Ishikawa (cell line): ENCODE data around the gene AGAP1.

Experiments
- CEBPB ChIP-seq: IDR thresholded peaks from 2 replicates; pipeline ENCODE4 v1.6.1; 2012
- EP300 ChIP-seq: IDR thresholded peaks from 2 replicates; pipeline ENCODE4 v1.6.1; 2012; ENCODE audit warnings: borderline replicate concordance
- FOXM1 ChIP-seq: IDR thresholded peaks from 2 replicates; pipeline ENCODE4 v1.6.1; 2012; ENCODE audit warnings: low read depth, borderline replicate concordance
- NFIC ChIP-seq: IDR thresholded peaks from 2 replicates; pipeline ENCODE4 v1.6.1; 2012
- RAD21 ChIP-seq: IDR thresholded peaks from 2 replicates; pipeline ENCODE4 v1.6.1; 2012; ENCODE audit warnings: low read depth
- TAF1 ChIP-seq: IDR thresholded peaks from 2 replicates; pipeline ENCODE4 v1.6.1; 2012; ENCODE audit warnings: low read depth, mild to moderate bottlenecking
- TEAD4 ChIP-seq: IDR thresholded peaks from 2 replicates; pipeline ENCODE4 v1.6.1; 2012
- YY1 ChIP-seq: IDR thresholded peaks from 2 replicates; pipeline ENCODE4 v1.6.1; 2012; ENCODE audit warnings: low read depth
- TF ChIP-seq, protein P1 (sequence below): IDR thresholded peaks from 2 replicates; pipeline ENCODE4 v1.6.1; 2012
- TF ChIP-seq, protein P2 (sequence below): IDR thresholded peaks from 2 replicates; pipeline ENCODE4 v1.6.1; 2012; ENCODE audit warnings: low read depth, mild to moderate bottlenecking
- TF ChIP-seq, protein P3 (sequence below): IDR thresholded peaks from 2 replicates; pipeline ENCODE4 v1.6.1; 2012

DNA sequence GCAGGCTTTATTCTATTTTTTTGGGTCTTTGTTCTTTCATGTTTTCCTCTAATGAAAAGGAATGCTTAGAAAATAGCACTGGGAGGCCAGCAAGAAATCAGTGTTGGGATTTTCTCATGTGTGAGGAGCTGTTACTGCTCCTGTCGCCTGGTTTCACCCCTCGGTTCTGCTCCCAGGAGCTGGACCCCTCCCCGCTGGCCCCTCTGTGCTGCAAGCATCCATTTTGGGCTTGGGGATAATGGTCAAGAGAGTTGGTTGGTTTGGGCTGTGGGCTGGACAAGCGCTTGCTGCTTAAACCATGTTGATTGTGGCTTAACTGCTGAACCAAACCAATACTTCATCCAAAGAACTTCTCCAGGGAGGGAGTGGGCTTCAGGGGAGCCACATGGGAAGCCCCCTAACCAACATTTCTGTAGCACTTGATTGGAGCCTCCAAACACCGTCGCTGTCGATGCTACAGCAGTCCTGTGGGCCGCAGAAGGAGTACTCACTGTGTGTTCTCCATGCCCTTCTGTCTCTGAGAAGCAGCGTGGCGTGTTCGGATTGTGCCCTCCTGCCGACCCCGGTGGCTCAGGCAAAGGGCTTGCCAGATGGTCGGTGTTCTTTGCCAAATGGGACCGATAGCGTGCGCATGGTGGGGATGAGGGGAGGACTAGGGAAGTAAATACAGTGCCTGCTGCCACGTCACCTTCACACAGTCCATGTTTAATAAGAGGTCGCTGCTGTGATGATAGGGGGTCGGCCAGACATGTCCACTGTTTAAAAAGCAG, 40.0 kb downstream of the AGAP1 start:
- no peak for TF ChIP-seq TEAD4
- TF ChIP-seq EP300: no peak
- TF ChIP-seq, protein P1, sequence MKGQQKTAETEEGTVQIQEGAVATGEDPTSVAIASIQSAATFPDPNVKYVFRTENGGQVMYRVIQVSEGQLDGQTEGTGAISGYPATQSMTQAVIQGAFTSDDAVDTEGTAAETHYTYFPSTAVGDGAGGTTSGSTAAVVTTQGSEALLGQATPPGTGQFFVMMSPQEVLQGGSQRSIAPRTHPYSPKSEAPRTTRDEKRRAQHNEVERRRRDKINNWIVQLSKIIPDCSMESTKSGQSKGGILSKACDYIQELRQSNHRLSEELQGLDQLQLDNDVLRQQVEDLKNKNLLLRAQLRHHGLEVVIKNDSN: no peak
- TF ChIP-seq, protein P2, sequence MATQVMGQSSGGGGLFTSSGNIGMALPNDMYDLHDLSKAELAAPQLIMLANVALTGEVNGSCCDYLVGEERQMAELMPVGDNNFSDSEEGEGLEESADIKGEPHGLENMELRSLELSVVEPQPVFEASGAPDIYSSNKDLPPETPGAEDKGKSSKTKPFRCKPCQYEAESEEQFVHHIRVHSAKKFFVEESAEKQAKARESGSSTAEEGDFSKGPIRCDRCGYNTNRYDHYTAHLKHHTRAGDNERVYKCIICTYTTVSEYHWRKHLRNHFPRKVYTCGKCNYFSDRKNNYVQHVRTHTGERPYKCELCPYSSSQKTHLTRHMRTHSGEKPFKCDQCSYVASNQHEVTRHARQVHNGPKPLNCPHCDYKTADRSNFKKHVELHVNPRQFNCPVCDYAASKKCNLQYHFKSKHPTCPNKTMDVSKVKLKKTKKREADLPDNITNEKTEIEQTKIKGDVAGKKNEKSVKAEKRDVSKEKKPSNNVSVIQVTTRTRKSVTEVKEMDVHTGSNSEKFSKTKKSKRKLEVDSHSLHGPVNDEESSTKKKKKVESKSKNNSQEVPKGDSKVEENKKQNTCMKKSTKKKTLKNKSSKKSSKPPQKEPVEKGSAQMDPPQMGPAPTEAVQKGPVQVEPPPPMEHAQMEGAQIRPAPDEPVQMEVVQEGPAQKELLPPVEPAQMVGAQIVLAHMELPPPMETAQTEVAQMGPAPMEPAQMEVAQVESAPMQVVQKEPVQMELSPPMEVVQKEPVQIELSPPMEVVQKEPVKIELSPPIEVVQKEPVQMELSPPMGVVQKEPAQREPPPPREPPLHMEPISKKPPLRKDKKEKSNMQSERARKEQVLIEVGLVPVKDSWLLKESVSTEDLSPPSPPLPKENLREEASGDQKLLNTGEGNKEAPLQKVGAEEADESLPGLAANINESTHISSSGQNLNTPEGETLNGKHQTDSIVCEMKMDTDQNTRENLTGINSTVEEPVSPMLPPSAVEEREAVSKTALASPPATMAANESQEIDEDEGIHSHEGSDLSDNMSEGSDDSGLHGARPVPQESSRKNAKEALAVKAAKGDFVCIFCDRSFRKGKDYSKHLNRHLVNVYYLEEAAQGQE: no peak
- TF ChIP-seq FOXM1: no peak
- no peak for TF ChIP-seq RAD21
- no peak for TF ChIP-seq CEBPB
- no peak for TF ChIP-seq NFIC
- no peak for TF ChIP-seq YY1
- TF ChIP-seq TAF1: no peak
- TF ChIP-seq, protein P3, sequence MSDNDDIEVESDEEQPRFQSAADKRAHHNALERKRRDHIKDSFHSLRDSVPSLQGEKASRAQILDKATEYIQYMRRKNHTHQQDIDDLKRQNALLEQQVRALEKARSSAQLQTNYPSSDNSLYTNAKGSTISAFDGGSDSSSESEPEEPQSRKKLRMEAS: no peak
